CD8-positive, alpha-beta memory T cell (primary cell): ENCODE measurements around the gene SLC38A8. TPM values are rescaled to one million over a fixed set of nuclear protein-coding genes. Genes with fewer than 3 reads are reported as not detected.

Experiments
- CTCF ChIA-PET: fragments of 350-600 bp; sonication (Branson Sonifier 250); formaldehyde crosslinking; loops from one replicate; lab custom pipeline; 2021; ENCODE audit warnings: antibody characterized with exemption; lab: Charles Lee
- POLR2A ChIA-PET: fragments of 350-600 bp; sonication (Branson Sonifier 250); formaldehyde crosslinking; loops from one replicate; lab custom pipeline; 2021; ENCODE audit warnings: antibody characterized with exemption; lab: Charles Lee
- DNase-seq, 5 donors: peaks; one replicate each; pipeline versions ENCODE4 v3.0.0 to v3.0.0-alpha.2; 2020 to 2022; ENCODE audit warnings: mixed read lengths in 1 of 5
- H3K27ac ChIP-seq: one replicate; pipeline ENCODE4 v1.7.0; 2013; ENCODE audit warnings: low read depth, mild to moderate bottlenecking, low read length, moderate library complexity
- H3K27me3 ChIP-seq: 2 replicates; pipeline ENCODE4 v1.7.0; 2013; ENCODE audit warnings: low read length, mild to moderate bottlenecking; ENCODE audit not compliant: insufficient read depth, poor library complexity, severe bottlenecking
- H3K36me3 ChIP-seq: 2 replicates; pipeline ENCODE4 v1.7.0; 2013; ENCODE audit warnings: mild to moderate bottlenecking, low read length, moderate library complexity; ENCODE audit not compliant: insufficient read depth
- H3K4me1 ChIP-seq: 2 replicates; pipeline ENCODE4 v1.7.0; 2013; ENCODE audit warnings: mild to moderate bottlenecking, low read length, moderate library complexity; ENCODE audit not compliant: insufficient read depth
- H3K4me3 ChIP-seq: 2 replicates; pipeline ENCODE4 v1.7.0; 2013; ENCODE audit warnings: mild to moderate bottlenecking, low read length
- H3K9me3 ChIP-seq: 2 replicates; pipeline ENCODE4 v1.7.0; 2013; ENCODE audit warnings: mild to moderate bottlenecking, low read length
- H3K27ac Mint-ChIP-seq, 8 donors: one replicate each; pipeline ENCODE4 v1.8.0; 2020 to 2021; ENCODE audit warnings: mixed read lengths in 8 of 8, mild to moderate bottlenecking in 6 of 8, inconsistent platforms in 3 of 8, moderate library complexity in 3 of 8
- H3K27me3 Mint-ChIP-seq, 2 donors: one replicate each; pipeline ENCODE4 v1.8.0; 2020 to 2021; ENCODE audit warnings: mixed read lengths in 2 of 2, mild to moderate bottlenecking in 1 of 2, moderate library complexity in 1 of 2
- H3K36me3 Mint-ChIP-seq, 3 donors: one replicate each; pipeline ENCODE4 v1.8.0; 2020 to 2021; ENCODE audit warnings: mixed read lengths in 3 of 3, inconsistent platforms in 1 of 3, mild to moderate bottlenecking in 1 of 3
- H3K4me1 Mint-ChIP-seq, 3 donors: one replicate each; pipeline ENCODE4 v1.8.0; 2020 to 2021; ENCODE audit warnings: mixed read lengths in 3 of 3, inconsistent platforms in 1 of 3, mild to moderate bottlenecking in 1 of 3
- H3K4me3 Mint-ChIP-seq, 7 donors: one replicate each; pipeline ENCODE4 v1.8.0; 2020 to 2021; ENCODE audit warnings: mixed read lengths in 7 of 7, mild to moderate bottlenecking in 6 of 7, moderate library complexity in 4 of 7, inconsistent platforms in 2 of 7
- H3K9me3 Mint-ChIP-seq, 5 donors: one replicate each; pipeline ENCODE4 v1.8.0; 2020 to 2022; ENCODE audit warnings: mixed read lengths in 5 of 5, mild to moderate bottlenecking in 3 of 5, moderate library complexity in 2 of 5, inconsistent platforms in 1 of 5
- polyA plus RNA-seq: library from polyadenylated mRNA; unstranded; fragments of 300-500 nt; fragmentation: Illumina TruSeq; gene quantifications from one replicate; pipeline ENCODE4 v1.2.3, GENCODE V29; 2021
- total RNA-seq, 2 experiments: library from RNA; stranded (reverse); gene quantifications; one replicate each; pipeline ENCODE4 v1.2.3, GENCODE V29; 2021

SLC38A8 gene
- total and polyA plus RNA-seq, 3 experiments from 2014 or later, result not detected

DNA sequence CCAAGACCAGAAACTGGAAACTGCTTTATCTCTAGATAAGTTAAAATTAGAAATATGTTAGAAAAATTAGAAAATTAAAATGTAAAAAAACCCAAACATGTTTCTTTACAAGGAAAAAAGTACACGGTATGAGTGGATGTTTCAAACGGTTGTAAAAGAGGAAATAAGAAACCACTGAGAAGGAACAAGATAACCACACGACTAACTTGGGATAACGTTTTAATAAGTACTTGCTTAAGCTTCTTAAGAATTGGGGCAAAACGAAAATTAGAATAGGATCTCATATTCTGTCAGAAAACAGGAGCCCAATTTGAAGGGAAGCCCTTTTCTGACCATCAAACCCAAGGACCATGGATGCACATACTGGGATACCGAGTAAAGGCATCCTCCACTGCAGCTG lies 43.2 kb upstream of the SLC38A8 start:
- H3K36me3 ChIP-seq, result peaks cover 54% of the 10 kb centered on the region
- POLR2A ChIA-PET, result no interaction called here
- H3K36me3 Mint-ChIP-seq, result peaks cover 4 to 88% (median 29%) of the 10 kb centered on the region in 3 donors
- H3K27ac Mint-ChIP-seq, result peak overlapping the region in 6 of 8 donors; percentile 22 to 72 (median 58)
- no peaks in the 10 kb centered on the region for H3K27me3 ChIP-seq
- CTCF ChIA-PET, result interaction anchor here (1.5 to 8.3 kb wide), 3 partner anchors 16 to 101 kb away, joined by 9 to 54 read pairs (median 10); partner anchors contain the start of gene TAF1C
- no peak overlapping the region for H3K4me3 Mint-ChIP-seq
- peaks cover 22% of the 10 kb centered on the region for H3K4me1 ChIP-seq
- H3K4me1 Mint-ChIP-seq, result peaks cover 27 to 47% (median 41%) of the 10 kb centered on the region in 3 donors
- DNase-seq, result no peak
- H3K9me3 Mint-ChIP-seq, result no peaks in the 10 kb centered on the region
- H3K27ac ChIP-seq, result no peak overlapping the region
- no peaks in the 10 kb centered on the region for H3K27me3 Mint-ChIP-seq
- no peak overlapping the region for H3K4me3 ChIP-seq
- no peaks in the 10 kb centered on the region for H3K9me3 ChIP-seq

DNA sequence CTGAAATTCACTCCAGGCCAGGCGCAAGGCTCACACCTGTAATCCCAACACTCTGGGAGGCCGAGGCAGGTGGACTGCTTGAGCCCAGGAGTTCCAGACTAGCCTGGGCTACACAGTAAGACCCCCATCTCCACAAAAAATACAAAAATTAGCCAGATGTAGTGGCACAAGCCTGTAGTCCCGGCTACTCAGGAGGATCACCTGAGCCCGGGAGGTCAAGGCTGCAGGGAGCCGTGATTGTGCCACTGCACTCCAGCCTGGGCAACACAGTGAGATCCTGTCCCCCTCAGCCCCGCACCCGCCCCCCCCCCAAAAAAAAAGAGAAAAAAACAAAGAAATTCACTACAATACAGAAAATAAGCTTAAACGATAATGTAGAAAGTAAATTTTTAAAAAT lies 42.7 kb upstream of the SLC38A8 start:
- CTCF ChIA-PET, result interaction anchor here (1.0 to 8.3 kb wide), 8 partner anchors 13 to 101 kb away, joined by 3 to 54 read pairs (median 6); partner anchors contain the start of genes MBTPS1 and TAF1C
- Mint-ChIP-seq H3K4me3 (peak overlapping the region in 1 of 7 donors; percentile 37), H3K36me3 (peaks cover 4 to 90% (median 30%) of the 10 kb centered on the region in 3 donors), H3K27me3 (no peaks in the 10 kb centered on the region), H3K27ac (peak overlapping the region in 2 of 8 donors; percentile 29 to 43), H3K4me1 (peaks cover 27 to 49% (median 43%) of the 10 kb centered on the region in 3 donors), H3K9me3 (no peaks in the 10 kb centered on the region)
- H3K9me3 ChIP-seq, result no peaks in the 10 kb centered on the region
- no peak overlapping the region for H3K27ac ChIP-seq
- POLR2A ChIA-PET, result interaction anchor here (1.2 kb wide), 1 partner anchor 31 kb away, joined by 4 read pairs; the partner anchor contains the start of gene MBTPS1
- no peak overlapping the region for H3K4me3 ChIP-seq
- H3K4me1 ChIP-seq, result peaks cover 22% of the 10 kb centered on the region
- H3K27me3 ChIP-seq, result no peaks in the 10 kb centered on the region
- peaks cover 55% of the 10 kb centered on the region for H3K36me3 ChIP-seq
- no peak for DNase-seq

GRCh38 chr16:84084570-84085270 lies 42.1 kb upstream of the SLC38A8 start:
- no peak overlapping the region for H3K27ac ChIP-seq
- Mint-ChIP-seq H3K4me1 (peaks cover 25 to 49% (median 43%) of the 10 kb centered on the region in 3 donors), H3K4me3 (no peak overlapping the region), H3K9me3 (no peaks in the 10 kb centered on the region), H3K27ac (peak overlapping the region in 4 of 8 donors; percentile 21 to 63 (median 36)), H3K36me3 (peaks cover 4 to 90% (median 30%) of the 10 kb centered on the region in 3 donors), H3K27me3 (no peaks in the 10 kb centered on the region)
- H3K4me3 ChIP-seq, result no peak overlapping the region
- no peaks in the 10 kb centered on the region for H3K9me3 ChIP-seq
- ChIA-PET CTCF (interaction anchor here (0.7 to 8.3 kb wide), 12 partner anchors 12 to 536 kb away, joined by 3 to 54 read pairs (median 4); partner anchors contain the start of genes MBTPS1 and TAF1C), POLR2A (interaction anchor here (1.2 kb wide), 1 partner anchor 32 kb away, joined by 4 read pairs; the partner anchor contains the start of gene MBTPS1)
- peaks cover 55% of the 10 kb centered on the region for H3K36me3 ChIP-seq
- no peaks in the 10 kb centered on the region for H3K27me3 ChIP-seq
- DNase-seq, result peak; percentile 47 to 81 (median 59)
- H3K4me1 ChIP-seq, result peaks cover 22% of the 10 kb centered on the region

GRCh38 chr16:84082835-84083569 lies 40.4 kb upstream of the SLC38A8 start:
- no peak overlapping the region for H3K4me3 Mint-ChIP-seq

DNA sequence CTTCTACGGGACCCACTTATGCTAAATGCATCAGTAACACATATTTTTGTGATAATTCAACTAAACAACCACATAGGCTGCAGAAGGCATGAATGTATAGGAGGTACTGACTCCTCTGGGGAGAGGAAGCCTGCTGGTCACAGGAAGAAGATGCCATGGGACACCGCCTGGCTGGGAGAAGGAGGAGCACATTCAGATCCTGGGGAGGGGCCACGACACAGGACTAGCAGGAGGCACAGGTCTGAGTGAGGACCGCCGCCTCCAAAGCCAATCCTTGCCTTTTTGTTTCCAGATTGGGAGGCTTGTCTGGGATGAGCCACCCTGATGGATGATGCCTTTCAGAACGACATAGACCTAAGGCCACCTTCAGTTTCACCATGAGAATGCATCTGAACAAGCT lies 39.5 kb upstream of the SLC38A8 start:
- Mint-ChIP-seq H3K36me3 (peaks cover 0 to 88% (median 24%) of the 10 kb centered on the region in 3 donors), H3K27me3 (no peaks in the 10 kb centered on the region), H3K4me1 (peaks cover 20 to 46% (median 30%) of the 10 kb centered on the region in 3 donors), H3K9me3 (no peaks in the 10 kb centered on the region), H3K27ac (peak overlapping the region in 1 of 8 donors; percentile 22), H3K4me3 (no peak overlapping the region)
- POLR2A ChIA-PET, result no interaction called here
- H3K27me3 ChIP-seq, result no peaks in the 10 kb centered on the region
- no peak overlapping the region for H3K27ac ChIP-seq
- no peak overlapping the region for H3K4me3 ChIP-seq
- no peaks in the 10 kb centered on the region for H3K9me3 ChIP-seq
- CTCF ChIA-PET, result interaction anchor here (1.4 to 8.3 kb wide), 2 partner anchors 19 to 105 kb away, joined by 3 to 54 read pairs; partner anchors contain the start of gene TAF1C
- DNase-seq, result no peak
- H3K36me3 ChIP-seq, result peaks cover 54% of the 10 kb centered on the region
- H3K4me1 ChIP-seq, result peaks cover 5% of the 10 kb centered on the region

More at GRCh38 chr16:84082835-84083569, 40.4 kb upstream of the SLC38A8 start:
- ChIA-PET CTCF (interaction anchor here (0.9 to 8.3 kb wide), 2 partner anchors 93 to 104 kb away, joined by 3 to 54 read pairs; partner anchors contain the start of gene TAF1C), POLR2A (no interaction called here)
- H3K36me3 ChIP-seq, result peaks cover 56% of the 10 kb centered on the region
- H3K9me3 Mint-ChIP-seq, result no peaks in the 10 kb centered on the region
- peaks cover 11% of the 10 kb centered on the region for H3K4me1 ChIP-seq
- no peaks in the 10 kb centered on the region for H3K27me3 Mint-ChIP-seq
- H3K9me3 ChIP-seq, result no peaks in the 10 kb centered on the region
- H3K27ac ChIP-seq, result no peak overlapping the region
- no peak overlapping the region for H3K4me3 ChIP-seq
- H3K4me1 Mint-ChIP-seq, result peaks cover 18 to 43% (median 28%) of the 10 kb centered on the region in 3 donors
- H3K36me3 Mint-ChIP-seq, result peaks cover 4 to 87% (median 25%) of the 10 kb centered on the region in 3 donors
- H3K27me3 ChIP-seq, result no peaks in the 10 kb centered on the region
- H3K27ac Mint-ChIP-seq, result peak overlapping the region in 1 of 8 donors; percentile 29
- no peak for DNase-seq

GRCh38 chr16:84081446-84081989 lies 38.9 kb upstream of the SLC38A8 start:
- POLR2A ChIA-PET, result no interaction called here
- CTCF ChIA-PET, result interaction anchor here (1.4 kb wide), 1 partner anchor 19 kb away, joined by 3 read pairs; no protein-coding TSS in a partner anchor
- no peak overlapping the region for H3K27ac ChIP-seq
- Mint-ChIP-seq H3K27ac (peak overlapping the region in 1 of 8 donors; percentile 10), H3K27me3 (no peaks in the 10 kb centered on the region), H3K36me3 (peaks cover 0 to 86% (median 20%) of the 10 kb centered on the region in 3 donors), H3K9me3 (no peaks in the 10 kb centered on the region), H3K4me3 (no peak overlapping the region), H3K4me1 (peaks cover 22 to 45% (median 31%) of the 10 kb centered on the region in 3 donors)
- peaks cover 5% of the 10 kb centered on the region for H3K4me1 ChIP-seq
- H3K9me3 ChIP-seq, result no peaks in the 10 kb centered on the region
- H3K4me3 ChIP-seq, result no peak overlapping the region
- H3K36me3 ChIP-seq, result peaks cover 48% of the 10 kb centered on the region
- DNase-seq, result no peak
- no peaks in the 10 kb centered on the region for H3K27me3 ChIP-seq

DNA sequence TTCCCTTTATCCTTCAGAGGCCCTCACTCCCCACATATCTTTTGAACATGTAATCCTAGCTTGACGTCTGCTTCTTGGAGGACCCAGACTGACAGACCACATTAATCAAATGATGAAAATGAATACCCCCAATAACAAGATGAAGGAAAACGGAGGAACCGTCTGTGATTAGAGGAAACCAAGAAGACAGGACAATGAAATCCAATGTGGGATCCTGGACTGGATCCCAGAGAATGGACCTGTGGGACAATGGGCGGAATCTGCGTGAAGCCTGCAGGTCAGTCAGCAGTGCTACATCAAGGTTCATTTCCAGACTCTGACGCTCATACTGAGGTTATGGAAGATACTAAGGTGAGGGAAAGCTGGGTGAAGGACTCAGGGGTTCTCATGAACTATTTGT lies 38.2 kb upstream of the SLC38A8 start:
- H3K36me3 ChIP-seq, result peaks cover 43% of the 10 kb centered on the region
- ChIA-PET POLR2A (no interaction called here), CTCF (interaction anchor here (1.4 kb wide), 1 partner anchor 18 kb away, joined by 3 read pairs; no protein-coding TSS in a partner anchor)
- Mint-ChIP-seq H3K27me3 (no peaks in the 10 kb centered on the region), H3K36me3 (peaks cover 0 to 84% (median 18%) of the 10 kb centered on the region in 3 donors), H3K9me3 (no peaks in the 10 kb centered on the region), H3K27ac (peak overlapping the region in 2 of 8 donors; percentile 14 to 24), H3K4me1 (peaks cover 18 to 40% (median 26%) of the 10 kb centered on the region in 3 donors), H3K4me3 (no peak overlapping the region)
- no peak overlapping the region for H3K27ac ChIP-seq
- no peaks in the 10 kb centered on the region for H3K9me3 ChIP-seq
- H3K4me1 ChIP-seq, result peaks cover 1% of the 10 kb centered on the region
- H3K27me3 ChIP-seq, result no peaks in the 10 kb centered on the region
- H3K4me3 ChIP-seq, result no peak overlapping the region
- DNase-seq, result no peak
